Mesodermal cell (in vitro differentiated cells): ENCODE measurements around the gene COQ10A.

Experiments
- H3K27ac ChIP-seq: 2 replicates; pipeline ENCODE4 v1.7.0; 2013; ENCODE audit warnings: mild to moderate bottlenecking, low read depth, low read length, moderate library complexity; ENCODE audit not compliant: severe bottlenecking
- H3K36me3 ChIP-seq: 2 replicates; pipeline ENCODE4 v1.7.1; 2013; ENCODE audit warnings: mild to moderate bottlenecking, low read length, moderate library complexity; ENCODE audit not compliant: control insufficient read depth, insufficient read depth
- H3K4me1 ChIP-seq: one replicate; pipeline ENCODE4 v1.7.1; 2013; ENCODE audit warnings: mild to moderate bottlenecking, low read length; ENCODE audit not compliant: insufficient read depth, control insufficient read depth, poor library complexity, severe bottlenecking
- H3K4me3 ChIP-seq: 2 replicates; pipeline ENCODE4 v1.7.0; 2013; ENCODE audit warnings: low read length, control low read depth, mild to moderate bottlenecking; ENCODE audit not compliant: insufficient read depth, poor library complexity, severe bottlenecking; ENCODE audit errors: extremely low read depth
- H3K9me3 ChIP-seq: 2 replicates; pipeline ENCODE4 v1.7.1; 2013; ENCODE audit warnings: mild to moderate bottlenecking, low read length, moderate library complexity; ENCODE audit not compliant: control insufficient read depth
- WGBS, 2 experiments: methylation state at CpG; one replicate each; pipeline ENCODE4 v1.1.5; 2013; ENCODE audit warnings: missing lambda C conversion rate in 2 of 2; ENCODE audit not compliant: insufficient coverage in 2 of 2; 5-methylcytosine and 5-hydroxymethylcytosine counted together

COQ10A gene

GRCh38 chr12:56298828-56299227 is 32.1 kb downstream of the COQ10A start:
- 80 to 90% methylated on average over 2 of the region's 5 CpGs for WGBS, 2 experiments
- no peak overlapping the region for H3K27ac ChIP-seq

GRCh38 chr12:56299308-56299852 is 32.6 kb downstream of the COQ10A start:
- H3K36me3 ChIP-seq = peaks cover 52% of the 10 kb centered on the region
- 10 to 22% methylated on average over 7 to 10 of the region's 10 CpGs for WGBS, 2 experiments
- H3K27ac ChIP-seq = peak overlapping the region; percentile 66
- H3K9me3 ChIP-seq = no peaks in the 10 kb centered on the region
- peak overlapping the region; percentile 94 for H3K4me3 ChIP-seq
- H3K4me1 ChIP-seq = peaks cover 6% of the 10 kb centered on the region

More at GRCh38 chr12:56298828-56299227, 32.1 kb downstream of the COQ10A start:
- no peaks in the 10 kb centered on the region for H3K9me3 ChIP-seq
- peak overlapping the region; percentile 94 for H3K4me3 ChIP-seq
- H3K36me3 ChIP-seq = peaks cover 56% of the 10 kb centered on the region
- peaks cover 6% of the 10 kb centered on the region for H3K4me1 ChIP-seq

GRCh38 chr12:56299853-56300643 is 33.3 kb downstream of the COQ10A start, which contains the start of gene CS:
Gene CS, minus strand, starts transcription at chr12:56300330. Its CDS starts 129 bp downstream, at chr12:56300201.
- H3K4me3 ChIP-seq = peak within 1 kb of the TSS; percentile 94
- WGBS, 2 experiments = 0 to 1% methylated on average over 30 to 40 of the region's 63 CpGs
- H3K9me3 ChIP-seq = no peaks in the 10 kb centered on the region
- peaks cover 58% of the 10 kb centered on the region for H3K36me3 ChIP-seq
- H3K27ac ChIP-seq = peak within 1 kb of the TSS; percentile 68
- peaks cover 6% of the 10 kb centered on the region for H3K4me1 ChIP-seq

- Histone ChIP-seq H3K4me1 (peaks cover 6% of the 10 kb centered on the region), H3K4me3 (peak overlapping the region; percentile 94), H3K27ac (peak overlapping the region; percentile 68), H3K36me3 (peaks cover 61% of the 10 kb centered on the region), H3K9me3 (no peaks in the 10 kb centered on the region)
- 67 to 73% methylated on average over 19 of the region's 21 CpGs for WGBS, 2 experiments
Observed at GRCh38 chr12:56300644-56301464, 34.1 kb downstream of the COQ10A start.

- H3K4me3 ChIP-seq = no peak overlapping the region
- H3K27ac ChIP-seq = no peak overlapping the region
- no peaks in the 10 kb centered on the region for H3K9me3 ChIP-seq
- 79 to 100% methylated on average over 2 to 3 of the region's 3 CpGs for WGBS, 2 experiments
- peaks cover 64% of the 10 kb centered on the region for H3K36me3 ChIP-seq
- no peaks in the 10 kb centered on the region for H3K4me1 ChIP-seq
Observed at GRCh38 chr12:56304276-56304675, 37.5 kb downstream of the COQ10A start.

- no peak overlapping the region for H3K4me3 ChIP-seq
- H3K9me3 ChIP-seq = no peaks in the 10 kb centered on the region
- H3K4me1 ChIP-seq = no peaks in the 10 kb centered on the region
- H3K27ac ChIP-seq = no peak overlapping the region
- 96% methylated on average over 4 of the region's 8 CpGs; no CpG with 5 or more reads in 1 of the 2 experiments for WGBS, 2 experiments
- peaks cover 70% of the 10 kb centered on the region for H3K36me3 ChIP-seq
Observed at GRCh38 chr12:56304872-56305590, 38.3 kb downstream of the COQ10A start.

- H3K36me3 ChIP-seq = peaks cover 80% of the 10 kb centered on the region
- H3K4me1 ChIP-seq = no peaks in the 10 kb centered on the region
- no peaks in the 10 kb centered on the region for H3K9me3 ChIP-seq
- no peak overlapping the region for H3K4me3 ChIP-seq
- 94 to 98% methylated on average over 4 to 6 of the region's 7 CpGs for WGBS, 2 experiments
- no peak overlapping the region for H3K27ac ChIP-seq
Observed at GRCh38 chr12:56307221-56307965, 40.7 kb downstream of the COQ10A start.

- H3K27ac ChIP-seq = no peak overlapping the region
- no peak overlapping the region for H3K4me3 ChIP-seq
- H3K9me3 ChIP-seq = no peaks in the 10 kb centered on the region
- H3K36me3 ChIP-seq = peaks cover 78% of the 10 kb centered on the region
- 80 to 90% methylated on average over 1 to 2 of the region's 3 CpGs for WGBS, 2 experiments
- H3K4me1 ChIP-seq = no peaks in the 10 kb centered on the region
Observed at GRCh38 chr12:56308714-56309113, 42.0 kb downstream of the COQ10A start.

GRCh38 chr12:56311003-56311402 is 44.3 kb downstream of the COQ10A start:
- 96 to 99% methylated on average over 12 of the region's 12 CpGs for WGBS, 2 experiments
- Histone ChIP-seq H3K9me3 (no peaks in the 10 kb centered on the region), H3K4me1 (peaks cover 7% of the 10 kb centered on the region), H3K36me3 (peaks cover 71% of the 10 kb centered on the region), H3K27ac (no peak overlapping the region), H3K4me3 (no peak overlapping the region)
